Caco-2 (cell line): Measurements from ENCODE around the gene KDM5A. TPM values are rescaled to one million over a fixed set of nuclear protein-coding genes. Genes with fewer than 3 reads are reported as not detected.

Experiments used
- BruUV-seq: library from RNA; stranded (reverse); fragments of 400-500 nt; replicated peaks from 2 replicates; lab custom pipeline; 2021; lab: Mats Ljungman, UMichigan
- CTCF ChIA-PET: fragments of 300-600 bp; sonication (Branson Sonifier 250); formaldehyde crosslinking; loops from one replicate; lab custom pipeline; 2022; ENCODE audit warnings: antibody characterized with exemption; lab: Charles Lee
- POLR2A ChIA-PET: fragments of 300-600 bp; sonication (Branson Sonifier 250); formaldehyde crosslinking; loops from one replicate; lab custom pipeline; 2022; ENCODE audit warnings: antibody characterized with exemption; lab: Charles Lee
- DNase-seq, 2 experiments: peaks; one replicate each; pipeline versions ENCODE4 v3.0.0 to v3.0.0-alpha.2; 2020 to 2022
- H3K27me3 ChIP-seq: replicated peaks from 2 replicates; pipeline ENCODE4 v1.6.0; 2011; ENCODE audit warnings: low read length; ENCODE audit not compliant: control insufficient read depth, insufficient read depth
- H3K36me3 ChIP-seq: 2 replicates; pipeline ENCODE4 v1.5.1; 2011; ENCODE audit warnings: low read length; ENCODE audit not compliant: control insufficient read depth, insufficient read depth
- H3K4me1 ChIP-seq: fragments of 250-450 bp; sonication (Bioruptor Pico); 2 replicates; pipeline ENCODE4 v1.5.1; 2020; ENCODE audit warnings: mild to moderate bottlenecking
- H3K4me3 ChIP-seq: 2 replicates; pipeline ENCODE4 v1.5.1; 2011; ENCODE audit warnings: low read depth, mild to moderate bottlenecking, control low read depth, low read length
- H3K9me3 ChIP-seq: fragments of 250-450 bp; sonication (Bioruptor Pico); 2 replicates; pipeline ENCODE4 v1.5.1; 2020; ENCODE audit warnings: mild to moderate bottlenecking, moderate library complexity
- H3K27ac Mint-ChIP-seq: one replicate; pipeline ENCODE4 v1.8.0; 2022; ENCODE audit warnings: mixed read lengths; ENCODE audit not compliant: unreplicated experiment
- H3K27me3 Mint-ChIP-seq: one replicate; pipeline ENCODE4 v1.8.0; 2022; ENCODE audit warnings: mixed read lengths; ENCODE audit not compliant: insufficient read depth, unreplicated experiment
- H3K36me3 Mint-ChIP-seq: one replicate; pipeline ENCODE4 v1.8.0; 2022; ENCODE audit warnings: mild to moderate bottlenecking, mixed read lengths; ENCODE audit not compliant: insufficient read depth, unreplicated experiment
- H3K4me1 Mint-ChIP-seq: one replicate; pipeline ENCODE4 v1.8.0; 2022; ENCODE audit warnings: low read depth, mixed read lengths; ENCODE audit not compliant: unreplicated experiment
- H3K4me3 Mint-ChIP-seq: one replicate; pipeline ENCODE4 v1.8.0; 2022; ENCODE audit warnings: mild to moderate bottlenecking, moderate library complexity, mixed read lengths; ENCODE audit not compliant: unreplicated experiment
- H3K9me3 Mint-ChIP-seq: one replicate; pipeline ENCODE4 v1.8.0; 2022; ENCODE audit warnings: mixed read lengths; ENCODE audit not compliant: unreplicated experiment
- CTCF ChIP-seq, 2 experiments: fragments of 200-600 bp in 1 of 2; IDR thresholded peaks; 1 replicate in 1 of 2; 2 replicates in 1 of 2; pipeline versions ENCODE4 v1.5.1 to v1.8.0; 2011 to 2022; ENCODE audit warnings: antibody characterized with exemption in 1 of 2, control low read depth in 1 of 2, inconsistent platforms in 1 of 2, low read depth in 1 of 2, low read length in 1 of 2, mild to moderate bottlenecking in 1 of 2, moderate library complexity in 1 of 2; ENCODE audit not compliant: insufficient read depth in 1 of 2, severe bottlenecking in 1 of 2, unreplicated experiment in 1 of 2
- intact Hi-C: fragments of 100-400 bp; cut with micrococcal nuclease; formaldehyde crosslinking; loops from one replicate; pipeline ENCODE4 v1.10.0; 2022; ENCODE audit not compliant: unreplicated experiment
- total RNA-seq: library from RNA; stranded (reverse); gene quantifications from 2 replicates; pipeline ENCODE4 v1.2.3, GENCODE V29; 2022

KDM5A gene
- total RNA-seq, 1 experiment from 2014 or later = 72.7 TPM

- DNase-seq = peak in 1 of 2 experiments; percentile 29
- H3K27me3 Mint-ChIP-seq = no peaks in the 10 kb centered on the region
- no peak overlapping the region for H3K27ac Mint-ChIP-seq
- TF ChIP-seq CTCF (IDR thresholded peaks at IDR 0.05; ENCODE audit: insufficient read depth in 1 of 2, low read depth in 1 of 2, low read length in 1 of 2, severe bottlenecking in 1 of 2, unreplicated experiment in 1 of 2) = no peak
- peaks cover 14% of the 10 kb centered on the region for H3K9me3 Mint-ChIP-seq
- H3K36me3 Mint-ChIP-seq = peaks cover 4% of the 10 kb centered on the region
- ChIA-PET CTCF (no interaction called here), POLR2A (no interaction called here)
- no peaks in the 10 kb centered on the region for H3K27me3 ChIP-seq
- intact Hi-C loops = no loop called here
- no peaks in the 10 kb centered on the region for H3K4me1 ChIP-seq
- no peaks in the 10 kb centered on the region for H3K4me1 Mint-ChIP-seq
- no peak overlapping the region for H3K4me3 ChIP-seq
- H3K9me3 ChIP-seq = peaks cover 37% of the 10 kb centered on the region
- no peak overlapping the region for H3K4me3 Mint-ChIP-seq
- H3K36me3 ChIP-seq = no peaks in the 10 kb centered on the region
- no TSS peak for BruUV-seq
Measured at GRCh38 chr12:234891-235415, 154.2 kb downstream of the KDM5A start.

GRCh38 chr12:234019-234418 lies 155.1 kb downstream of the KDM5A start:
- Histone ChIP-seq H3K4me3 (no peak overlapping the region), H3K4me1 (no peaks in the 10 kb centered on the region), H3K27me3 (no peaks in the 10 kb centered on the region), H3K9me3 (peaks cover 37% of the 10 kb centered on the region), H3K36me3 (no peaks in the 10 kb centered on the region)
- intact Hi-C loops = no loop called here
- DNase-seq = peak in 1 of 2 experiments; percentile 23
- Mint-ChIP-seq H3K27ac (no peak overlapping the region), H3K36me3 (peaks cover 4% of the 10 kb centered on the region), H3K27me3 (peaks cover 6% of the 10 kb centered on the region), H3K4me1 (no peaks in the 10 kb centered on the region), H3K4me3 (no peak overlapping the region), H3K9me3 (peaks cover 14% of the 10 kb centered on the region)
- no peak for TF ChIP-seq CTCF (IDR thresholded peaks at IDR 0.05; ENCODE audit: insufficient read depth in 1 of 2, low read depth in 1 of 2, low read length in 1 of 2, severe bottlenecking in 1 of 2, unreplicated experiment in 1 of 2)
- POLR2A ChIA-PET = no interaction called here
- BruUV-seq = no TSS peak
- CTCF ChIA-PET = no interaction called here

- BruUV-seq = no TSS peak
- no peaks in the 10 kb centered on the region for H3K27me3 ChIP-seq
Measured at GRCh38 chr12:233615-233968, 155.5 kb downstream of the KDM5A start.

More at GRCh38 chr12:233615-233968, 155.5 kb downstream of the KDM5A start:
- Mint-ChIP-seq H3K4me3 (no peak overlapping the region), H3K36me3 (peaks cover 4% of the 10 kb centered on the region), H3K27ac (no peak overlapping the region), H3K9me3 (peaks cover 14% of the 10 kb centered on the region), H3K27me3 (peaks cover 10% of the 10 kb centered on the region), H3K4me1 (no peaks in the 10 kb centered on the region)
- ChIA-PET CTCF (interaction anchor here (0.9 kb wide), 1 partner anchor 21 kb away, joined by 3 read pairs; no protein-coding TSS in a partner anchor), POLR2A (no interaction called here)
- Histone ChIP-seq H3K9me3 (peaks cover 37% of the 10 kb centered on the region), H3K4me3 (no peak overlapping the region), H3K4me1 (no peaks in the 10 kb centered on the region), H3K36me3 (no peaks in the 10 kb centered on the region)
- DNase-seq = peak in 1 of 2 experiments; percentile 17
- TF ChIP-seq CTCF (IDR thresholded peaks at IDR 0.05; ENCODE audit: insufficient read depth in 1 of 2, low read depth in 1 of 2, low read length in 1 of 2, severe bottlenecking in 1 of 2, unreplicated experiment in 1 of 2) = no peak
- intact Hi-C loops = no loop called here
